ENCODE results near the gene MAP1S.

DNA sequence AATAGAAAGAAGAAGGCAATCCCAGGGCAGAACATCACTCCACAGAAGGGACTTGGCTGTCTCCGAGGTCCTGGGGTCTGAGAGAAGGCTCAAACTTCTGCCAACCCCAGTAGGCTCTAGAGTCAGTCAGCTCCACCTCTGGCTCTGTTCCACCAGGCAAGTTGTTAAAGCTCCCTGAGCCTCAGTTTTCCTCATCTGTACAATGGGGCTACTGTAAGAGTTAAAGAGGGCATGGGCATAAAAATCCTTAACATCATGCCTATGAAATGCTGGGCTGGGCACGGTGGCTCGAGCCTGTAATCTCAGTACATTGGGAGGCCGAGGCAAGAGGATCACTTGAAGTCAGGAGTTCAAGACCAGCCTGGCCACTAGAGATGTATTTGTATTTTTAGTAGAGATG is 36.2 kb upstream of the MAP1S start:
- no peak for TF ChIP-seq MAZ (IDR thresholded peaks at IDR 0.05; ENCODE audit: borderline replicate concordance, low read depth, low read length)
- no peak for TF ChIP-seq MAZ (CRISPR knock-in tag; IDR thresholded peaks at IDR 0.05; ENCODE audit: low read depth)
- no peak for TF ChIP-seq ZNF790 (CRISPR knock-in tag; IDR thresholded peaks at IDR 0.05; ENCODE audit: borderline replicate concordance)
- TF ChIP-seq KDM5B (CRISPR knock-in tag; IDR thresholded peaks at IDR 0.05; ENCODE audit: borderline replicate concordance): no peak
- no peak for TF ChIP-seq ZKSCAN1 (IDR thresholded peaks at IDR 0.05; ENCODE audit: low read length)
- no peak for TF ChIP-seq CEBPZ (IDR thresholded peaks at IDR 0.05; ENCODE audit: low read length)
- TF ChIP-seq CHD2 (IDR thresholded peaks at IDR 0.05; ENCODE audit: low read depth, low read length): no peak
- TF ChIP-seq, protein P1, sequence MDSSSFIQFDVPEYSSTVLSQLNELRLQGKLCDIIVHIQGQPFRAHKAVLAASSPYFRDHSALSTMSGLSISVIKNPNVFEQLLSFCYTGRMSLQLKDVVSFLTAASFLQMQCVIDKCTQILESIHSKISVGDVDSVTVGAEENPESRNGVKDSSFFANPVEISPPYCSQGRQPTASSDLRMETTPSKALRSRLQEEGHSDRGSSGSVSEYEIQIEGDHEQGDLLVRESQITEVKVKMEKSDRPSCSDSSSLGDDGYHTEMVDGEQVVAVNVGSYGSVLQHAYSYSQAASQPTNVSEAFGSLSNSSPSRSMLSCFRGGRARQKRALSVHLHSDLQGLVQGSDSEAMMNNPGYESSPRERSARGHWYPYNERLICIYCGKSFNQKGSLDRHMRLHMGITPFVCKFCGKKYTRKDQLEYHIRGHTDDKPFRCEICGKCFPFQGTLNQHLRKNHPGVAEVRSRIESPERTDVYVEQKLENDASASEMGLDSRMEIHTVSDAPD (CRISPR knock-in tag; IDR thresholded peaks at IDR 0.05): no peak
